Epithelial cell of esophagus (primary cell): Measurements from ENCODE around the gene CNOT8.

Experiments
- DNase-seq: peaks from one replicate; pipeline ENCODE4 v3.0.0; 2010; ENCODE audit warnings: low read depth
- H3K4me3 ChIP-seq: 2 replicates; pipeline ENCODE4 v1.5.1; 2011; ENCODE audit warnings: mild to moderate bottlenecking, low read length, control low read depth
- TF ChIP-seq, protein P1 (sequence below): IDR thresholded peaks from 2 replicates; pipeline ENCODE4 v1.5.1; 2011; ENCODE audit warnings: low read depth, mild to moderate bottlenecking, low read length, control low read depth, inconsistent platforms; ENCODE audit not compliant: insufficient read depth; ENCODE audit errors: missing control alignments

CNOT8 gene

GRCh38 chr5:154923441-154924430 is 65.3 kb downstream of the CNOT8 start:
- DNase-seq = peak; percentile 11
- TF ChIP-seq, protein P1, sequence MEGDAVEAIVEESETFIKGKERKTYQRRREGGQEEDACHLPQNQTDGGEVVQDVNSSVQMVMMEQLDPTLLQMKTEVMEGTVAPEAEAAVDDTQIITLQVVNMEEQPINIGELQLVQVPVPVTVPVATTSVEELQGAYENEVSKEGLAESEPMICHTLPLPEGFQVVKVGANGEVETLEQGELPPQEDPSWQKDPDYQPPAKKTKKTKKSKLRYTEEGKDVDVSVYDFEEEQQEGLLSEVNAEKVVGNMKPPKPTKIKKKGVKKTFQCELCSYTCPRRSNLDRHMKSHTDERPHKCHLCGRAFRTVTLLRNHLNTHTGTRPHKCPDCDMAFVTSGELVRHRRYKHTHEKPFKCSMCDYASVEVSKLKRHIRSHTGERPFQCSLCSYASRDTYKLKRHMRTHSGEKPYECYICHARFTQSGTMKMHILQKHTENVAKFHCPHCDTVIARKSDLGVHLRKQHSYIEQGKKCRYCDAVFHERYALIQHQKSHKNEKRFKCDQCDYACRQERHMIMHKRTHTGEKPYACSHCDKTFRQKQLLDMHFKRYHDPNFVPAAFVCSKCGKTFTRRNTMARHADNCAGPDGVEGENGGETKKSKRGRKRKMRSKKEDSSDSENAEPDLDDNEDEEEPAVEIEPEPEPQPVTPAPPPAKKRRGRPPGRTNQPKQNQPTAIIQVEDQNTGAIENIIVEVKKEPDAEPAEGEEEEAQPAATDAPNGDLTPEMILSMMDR = no peak
- H3K4me3 ChIP-seq = no peak overlapping the region
